Large intestine (tissue), 3 donors: ENCODE measurements around the gene MTHFS. TPM values are rescaled to one million over a fixed set of nuclear protein-coding genes. Genes with fewer than 3 reads are reported as not detected.
"Not testable (repeated sequence)": the region's sequence is repeated elsewhere in the genome, so short reads cannot be mapped to it uniquely, and the experiment has no call there.

Experiments
- DNase-seq, 2 donors: peaks; one replicate each; pipeline versions ENCODE4 v3.0.0 to v3.0.0-alpha.2; 2013
- H3K27ac ChIP-seq: one replicate; pipeline ENCODE4 v1.5.1; 2013; ENCODE audit warnings: low read length
- H3K27me3 ChIP-seq: 2 replicates; pipeline ENCODE4 v1.6.1; 2013; ENCODE audit warnings: low read length; ENCODE audit not compliant: control insufficient read depth, insufficient read depth
- H3K36me3 ChIP-seq: 2 replicates; pipeline ENCODE4 v1.6.1; 2013; ENCODE audit warnings: low read length; ENCODE audit not compliant: control insufficient read depth, insufficient read depth
- H3K4me1 ChIP-seq: one replicate; pipeline ENCODE4 v1.6.1; 2013; ENCODE audit warnings: low read length; ENCODE audit not compliant: control insufficient read depth, insufficient read depth
- H3K4me3 ChIP-seq: one replicate; pipeline ENCODE4 v1.5.1; 2013; ENCODE audit warnings: low read length
- H3K9me3 ChIP-seq: one replicate; pipeline ENCODE4 v1.6.1; 2013; ENCODE audit warnings: mild to moderate bottlenecking, low read depth, low read length, moderate library complexity; ENCODE audit not compliant: control insufficient read depth
- WGBS: methylation state at CpG from one replicate; pipeline ENCODE4 v1.1.5; 2013; ENCODE audit warnings: low lambda C conversion rate; ENCODE audit not compliant: insufficient coverage; 5-methylcytosine and 5-hydroxymethylcytosine counted together
- polyA plus RNA-seq: library from polyadenylated mRNA; unstranded; fragments of 120-200 nt; gene quantifications from one replicate; pipeline ENCODE4 v1.2.1, GENCODE V29; 2013

Gene MTHFS
- polyA plus RNA-seq, 1 donor, result 98.4 TPM

DNA sequence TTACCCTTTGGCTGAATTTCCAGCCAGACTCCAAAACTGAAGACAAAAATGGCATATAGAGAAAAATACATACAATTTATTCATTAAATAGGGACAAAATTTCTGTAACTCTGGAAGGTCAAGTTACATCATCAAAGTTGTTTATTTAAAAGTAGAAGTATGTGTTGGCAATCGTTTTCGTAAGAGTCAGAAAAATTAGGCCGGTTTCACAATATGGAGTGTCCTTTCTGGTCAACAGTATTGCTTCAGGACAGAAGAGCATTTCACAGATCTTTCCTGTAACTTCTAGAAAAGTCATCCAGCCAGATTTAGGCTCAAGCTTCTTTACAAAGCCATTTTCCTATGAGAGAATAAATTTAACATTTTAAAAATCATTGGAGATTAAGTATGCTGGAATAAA lies 2.0 kb upstream of the MTHFS start:
- not testable (repeated sequence) for H3K27me3 ChIP-seq

DNA sequence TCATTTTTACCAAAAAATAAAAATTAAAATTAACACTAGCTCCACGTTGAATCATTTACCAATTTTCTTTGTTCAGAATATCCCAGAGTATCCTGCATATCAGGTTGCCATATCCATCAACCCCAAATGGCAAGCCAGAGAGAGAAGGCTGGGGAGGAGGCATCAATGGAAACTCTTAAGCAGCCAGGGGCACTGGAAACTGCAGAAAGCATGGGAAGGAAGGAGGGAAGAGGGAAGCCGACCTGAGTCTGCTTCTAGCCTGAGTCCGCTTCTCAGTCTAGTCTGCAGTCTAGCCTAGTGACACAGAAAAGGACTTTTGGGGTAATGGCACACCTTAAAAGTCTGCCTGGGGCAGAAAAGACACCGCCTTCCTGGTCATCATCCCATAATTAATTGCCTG lies 1.6 kb upstream of the MTHFS start:
- no peaks in the 10 kb centered on the region for H3K36me3 ChIP-seq
- no peak for DNase-seq
- peaks cover 7% of the 10 kb centered on the region for H3K4me1 ChIP-seq
- no peaks in the 10 kb centered on the region for H3K27me3 ChIP-seq
- no peak overlapping the region for H3K27ac ChIP-seq
- WGBS, result 100% methylated on average over 1 of the region's 4 CpGs
- H3K9me3 ChIP-seq, result no peaks in the 10 kb centered on the region
- no peak overlapping the region for H3K4me3 ChIP-seq

More for the DNA sequence above, 2.0 kb upstream of the MTHFS start:
- not testable (repeated sequence) for H3K9me3 ChIP-seq, H3K27ac ChIP-seq, DNase-seq, H3K4me3 ChIP-seq, H3K4me1 ChIP-seq, H3K36me3 ChIP-seq
- WGBS, result no CpG with 5 or more reads among the region's 3 CpGs

DNA sequence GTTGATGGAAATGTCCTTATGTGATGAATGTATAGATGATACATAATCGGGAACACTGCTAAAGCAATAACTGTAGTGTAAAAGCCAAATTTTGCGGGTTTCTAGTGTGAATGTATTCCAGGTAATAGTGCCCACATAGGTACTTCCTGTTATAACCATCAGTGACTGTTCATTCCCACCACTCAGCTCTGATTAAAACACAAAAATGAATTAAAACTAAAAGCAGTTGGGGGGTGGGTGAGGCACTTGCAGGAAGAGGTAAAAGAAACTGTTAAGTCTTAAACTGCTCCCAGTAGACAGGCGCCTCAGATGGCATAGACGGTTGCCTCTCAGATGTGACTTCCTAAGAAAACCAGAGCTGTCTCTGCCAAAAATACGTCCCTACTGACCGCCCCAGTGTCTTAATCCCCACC lies 893 bp upstream of the MTHFS start:
- Histone ChIP-seq H3K36me3 (no peaks in the 10 kb centered on the region), H3K4me1 (peaks cover 7% of the 10 kb centered on the region), H3K9me3 (no peaks in the 10 kb centered on the region), H3K27me3 (no peaks in the 10 kb centered on the region), H3K27ac (peak overlapping the region; percentile 92), H3K4me3 (peak overlapping the region; percentile 57)
- no CpG with 5 or more reads among the region's 6 CpGs for WGBS
- no peak for DNase-seq

DNA sequence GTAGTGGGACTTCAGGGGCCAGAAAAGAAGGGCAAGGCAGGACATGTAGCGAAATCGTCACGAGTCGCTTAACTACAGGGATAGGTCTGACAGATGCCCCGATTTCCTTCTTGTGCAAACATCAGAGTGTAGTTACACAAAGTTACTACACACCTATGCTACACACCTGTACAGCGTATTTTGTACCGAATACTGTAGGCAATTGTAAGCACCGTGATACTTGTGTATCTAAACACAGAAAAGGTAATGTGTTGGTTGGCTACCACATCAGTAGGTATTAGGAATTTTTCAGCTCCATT lies 515 bp upstream of the MTHFS start:
- Histone ChIP-seq H3K27ac (peak overlapping the region; percentile 92), H3K36me3 (no peaks in the 10 kb centered on the region), H3K4me3 (peak overlapping the region; percentile 57), H3K4me1 (peaks cover 7% of the 10 kb centered on the region), H3K9me3 (no peaks in the 10 kb centered on the region), H3K27me3 (no peaks in the 10 kb centered on the region)
- DNase-seq, result no peak
- WGBS, result no CpG with 5 or more reads among the region's 8 CpGs

DNA sequence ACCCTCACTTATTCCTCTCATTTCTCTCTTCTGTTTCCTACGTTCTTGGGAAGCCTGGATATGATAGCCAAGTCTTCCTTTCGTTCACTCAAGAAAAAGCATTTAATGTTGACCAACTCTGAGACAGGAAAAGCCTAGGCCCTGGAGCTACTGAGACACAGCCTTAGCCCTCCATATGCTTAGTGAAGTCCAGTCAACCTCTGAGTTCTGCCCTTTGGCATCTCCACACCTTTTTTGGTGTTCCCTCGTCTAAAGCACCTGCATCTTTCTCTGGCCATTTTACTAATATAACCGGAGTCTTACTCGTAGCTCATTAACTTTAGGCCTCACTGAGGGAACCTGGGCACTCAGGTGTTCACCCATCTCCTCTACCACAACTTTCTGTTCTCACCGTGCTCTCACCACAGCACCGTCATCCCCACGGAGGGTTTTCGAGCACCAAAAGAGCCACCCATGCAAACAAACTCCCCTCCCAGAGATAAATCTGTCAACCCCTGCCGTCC lies 632 bp downstream of the MTHFS start:
- H3K36me3 ChIP-seq, result no peaks in the 10 kb centered on the region
- WGBS, result 0% methylated on average over 2 of the region's 10 CpGs
- H3K27ac ChIP-seq, result peak overlapping the region; percentile 92
- no peaks in the 10 kb centered on the region for H3K9me3 ChIP-seq
- H3K4me1 ChIP-seq, result peaks cover 7% of the 10 kb centered on the region
- no peaks in the 10 kb centered on the region for H3K27me3 ChIP-seq
- peak in 1 of 2 donors; percentile 16 for DNase-seq
- peak overlapping the region; percentile 57 for H3K4me3 ChIP-seq

DNA sequence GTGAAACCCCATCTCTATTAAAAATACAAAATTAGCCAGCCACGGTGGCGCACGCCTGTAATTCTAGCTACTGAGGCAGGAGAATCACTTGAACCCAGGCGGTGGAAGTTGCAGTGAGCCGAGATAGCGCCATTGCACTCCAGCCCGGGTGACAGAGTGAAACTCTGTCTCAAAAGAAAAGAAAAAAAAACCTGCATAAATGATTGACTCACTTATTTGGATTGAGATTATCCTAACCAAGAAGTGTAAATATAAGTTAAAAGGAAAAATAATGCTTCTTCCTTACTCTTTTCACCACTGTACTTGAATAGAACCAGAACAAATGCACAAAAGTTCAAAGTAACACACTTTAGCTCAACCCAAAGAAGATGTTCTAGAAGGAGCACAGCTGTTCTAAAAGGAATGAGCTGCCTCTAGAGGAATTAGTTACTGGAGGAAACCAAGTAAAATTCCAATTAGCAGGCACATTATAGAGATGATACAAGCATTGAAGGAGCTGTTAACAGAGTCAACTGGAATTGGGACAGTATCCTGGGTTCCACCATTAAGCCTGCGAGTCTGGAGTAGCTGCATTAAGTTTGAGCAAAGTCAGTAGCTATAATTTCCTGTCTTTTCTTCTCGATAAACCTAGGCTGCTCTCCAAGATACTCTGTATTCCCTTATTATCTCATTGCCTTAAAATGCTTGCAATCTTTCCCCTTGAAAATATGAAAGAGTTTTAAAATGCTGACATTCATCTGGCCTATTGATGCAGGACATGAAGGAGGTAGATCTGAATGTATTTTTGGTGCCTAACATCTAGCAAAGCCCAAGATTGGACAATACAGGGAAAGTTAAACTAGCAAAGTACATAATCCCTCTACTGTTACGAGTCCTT lies 9.5 kb downstream of the MTHFS start:
- 62% methylated on average over 7 of the region's 10 CpGs for WGBS
- Histone ChIP-seq H3K36me3 (peaks cover 57% of the 10 kb centered on the region), H3K27ac (peak overlapping the region; percentile 88), H3K4me1 (peaks cover 14% of the 10 kb centered on the region), H3K4me3 (no peak overlapping the region), H3K9me3 (no peaks in the 10 kb centered on the region), H3K27me3 (no peaks in the 10 kb centered on the region)
- no peak for DNase-seq

DNA sequence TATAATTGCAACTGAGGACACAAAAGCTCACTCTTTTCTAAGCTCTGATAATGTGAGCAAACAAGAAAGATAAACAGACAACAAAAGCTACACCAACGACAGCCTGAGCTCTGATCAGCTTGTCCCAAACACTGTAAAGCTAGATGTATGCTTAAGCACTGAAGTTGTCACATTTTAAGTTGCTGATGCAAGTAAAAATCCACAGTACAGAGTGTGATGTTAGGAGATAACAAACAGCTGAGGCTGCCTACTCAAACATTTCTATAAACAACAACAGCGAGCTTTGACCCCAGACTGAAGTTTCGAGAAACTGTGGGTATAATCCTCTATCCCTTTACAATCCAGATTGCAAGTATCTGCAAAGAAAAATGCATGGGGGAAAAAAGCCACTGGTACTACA lies 10.7 kb downstream of the MTHFS start:
- no CpG with 5 or more reads among the region's 3 CpGs for WGBS
- Histone ChIP-seq H3K27ac (peak overlapping the region; percentile 88), H3K9me3 (no peaks in the 10 kb centered on the region), H3K4me1 (peaks cover 14% of the 10 kb centered on the region), H3K36me3 (peaks cover 67% of the 10 kb centered on the region), H3K4me3 (no peak overlapping the region), H3K27me3 (no peaks in the 10 kb centered on the region)
- peak; percentile 67 to 83 for DNase-seq

DNA sequence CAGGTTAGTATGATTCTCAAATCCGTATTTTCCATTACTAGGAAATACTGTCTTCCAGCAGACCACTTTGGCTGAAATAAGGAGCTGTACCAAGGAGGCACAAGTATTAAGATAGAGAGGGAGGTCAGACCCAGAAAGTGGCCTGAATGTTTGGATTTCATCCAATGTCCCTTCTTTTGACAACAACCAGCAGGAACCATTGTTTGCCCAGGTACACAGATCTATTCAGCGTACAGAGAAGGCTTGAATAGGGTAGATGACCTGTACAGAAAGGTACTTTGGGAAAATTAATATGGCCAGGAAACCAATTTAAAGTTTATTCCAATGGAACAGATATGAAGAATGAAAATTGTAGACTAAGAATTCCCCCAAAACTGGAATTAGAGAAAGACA lies 12.6 kb downstream of the MTHFS start:
- Histone ChIP-seq H3K4me1 (peaks cover 14% of the 10 kb centered on the region), H3K4me3 (no peak overlapping the region), H3K27me3 (no peaks in the 10 kb centered on the region), H3K9me3 (no peaks in the 10 kb centered on the region), H3K36me3 (peaks cover 69% of the 10 kb centered on the region), H3K27ac (peak overlapping the region; percentile 75)
- 100% methylated on average over 2 of the region's 2 CpGs for WGBS
- no peak for DNase-seq

DNA sequence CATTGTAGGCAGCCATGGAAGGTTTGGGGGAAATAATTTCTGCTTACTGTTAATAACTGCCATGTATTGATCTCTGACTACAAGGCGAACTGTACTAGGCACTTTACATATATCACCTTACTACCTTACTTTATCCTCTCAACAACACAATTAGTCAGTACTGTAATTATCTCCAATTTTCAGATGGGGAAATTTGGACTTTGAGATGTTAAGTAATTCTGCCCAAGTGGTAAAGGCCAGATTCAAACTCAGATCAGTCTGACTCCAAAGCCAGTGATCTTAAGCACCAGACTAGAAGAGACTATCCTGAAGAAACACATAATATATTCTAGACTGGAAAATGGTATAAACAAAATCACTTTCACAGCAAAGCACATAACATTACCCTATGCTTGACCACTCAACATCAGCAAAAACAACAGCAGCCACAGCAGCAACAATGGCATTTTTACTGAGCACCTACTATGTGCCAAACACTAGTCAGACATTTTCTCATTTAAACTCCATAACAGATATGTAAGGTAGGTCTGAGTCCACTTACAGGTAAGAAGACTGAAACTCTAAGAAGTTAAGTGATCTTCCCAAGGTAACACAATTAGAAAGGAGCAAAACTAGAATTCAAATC lies 13.1 kb downstream of the MTHFS start:
- no peaks in the 10 kb centered on the region for H3K9me3 ChIP-seq
- H3K27me3 ChIP-seq, result no peaks in the 10 kb centered on the region
- H3K4me1 ChIP-seq, result peaks cover 12% of the 10 kb centered on the region
- H3K27ac ChIP-seq, result peak overlapping the region; percentile 75
- no CpG with 5 or more reads among the region's 1 CpG for WGBS
- peaks cover 66% of the 10 kb centered on the region for H3K36me3 ChIP-seq
- peak; percentile 45 to 69 for DNase-seq
- no peak overlapping the region for H3K4me3 ChIP-seq

DNA sequence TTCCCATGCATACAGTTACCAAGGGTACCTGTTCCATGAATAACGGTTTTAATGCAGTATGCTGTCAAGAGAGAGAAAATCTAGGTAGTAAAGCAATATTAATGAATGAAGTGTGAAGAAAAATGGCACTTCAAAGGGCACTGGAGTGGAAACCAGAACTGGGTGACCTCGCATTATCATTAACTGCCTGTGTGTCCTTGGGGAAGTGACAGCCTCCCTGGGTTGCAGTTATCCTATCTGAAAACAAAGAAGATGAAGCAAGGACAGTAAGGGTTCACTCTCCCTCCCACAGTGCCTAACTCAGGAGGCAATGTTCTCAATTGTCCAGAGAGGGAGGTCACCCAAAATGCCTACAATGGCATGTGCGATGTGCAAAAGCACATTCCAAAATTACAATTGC lies 15.1 kb downstream of the MTHFS start:
- Histone ChIP-seq H3K4me3 (no peak overlapping the region), H3K27ac (no peak overlapping the region), H3K4me1 (peaks cover 10% of the 10 kb centered on the region), H3K9me3 (peaks cover 13% of the 10 kb centered on the region), H3K36me3 (peaks cover 63% of the 10 kb centered on the region), H3K27me3 (no peaks in the 10 kb centered on the region)
- no peak for DNase-seq
- no CpG with 5 or more reads among the region's 3 CpGs for WGBS
